Activated naive CD4-positive, alpha-beta T cell treated with anti-CD3 and anti-CD28 coated beads, Interleukin-2, amount 50 U/mL, for 72 hours (primary cell): Measurements from ENCODE around the gene C3. TPM values are rescaled to one million over a fixed set of nuclear protein-coding genes. Genes with fewer than 3 reads are reported as not detected.

Source experiments
- ATAC-seq, 2 donors: fragments of 150-1000 bp; cut with Tn5 transposase; 2 replicates each; pipeline ENCODE4 v1.10.0; 2021; ENCODE audit warnings: mild to moderate bottlenecking in 2 of 2, moderate library complexity in 2 of 2
- DNase-seq, 2 donors: peaks; one replicate each; pipeline ENCODE4 v3.0.0; 2021 to 2022; ENCODE audit warnings: low spot score in 2 of 2
- H3K27ac Mint-ChIP-seq, 2 donors: one replicate each; pipeline ENCODE4 v1.8.0; 2022; ENCODE audit warnings: mild to moderate bottlenecking in 2 of 2, mixed read lengths in 2 of 2
- H3K36me3 Mint-ChIP-seq, 2 donors: one replicate each; pipeline ENCODE4 v1.8.0; 2022; ENCODE audit warnings: mixed read lengths in 2 of 2
- H3K9me3 Mint-ChIP-seq, 2 donors: one replicate each; pipeline ENCODE4 v1.8.0; 2022; ENCODE audit warnings: mixed read lengths in 2 of 2
- total RNA-seq, 2 donors: library from RNA; stranded (reverse); gene quantifications; one replicate each; pipeline ENCODE4 v1.2.3, GENCODE V29; 2022

C3 gene
- total RNA-seq, 2 donors from 2014 or later, result 0.54 to 0.84 TPM

DNA sequence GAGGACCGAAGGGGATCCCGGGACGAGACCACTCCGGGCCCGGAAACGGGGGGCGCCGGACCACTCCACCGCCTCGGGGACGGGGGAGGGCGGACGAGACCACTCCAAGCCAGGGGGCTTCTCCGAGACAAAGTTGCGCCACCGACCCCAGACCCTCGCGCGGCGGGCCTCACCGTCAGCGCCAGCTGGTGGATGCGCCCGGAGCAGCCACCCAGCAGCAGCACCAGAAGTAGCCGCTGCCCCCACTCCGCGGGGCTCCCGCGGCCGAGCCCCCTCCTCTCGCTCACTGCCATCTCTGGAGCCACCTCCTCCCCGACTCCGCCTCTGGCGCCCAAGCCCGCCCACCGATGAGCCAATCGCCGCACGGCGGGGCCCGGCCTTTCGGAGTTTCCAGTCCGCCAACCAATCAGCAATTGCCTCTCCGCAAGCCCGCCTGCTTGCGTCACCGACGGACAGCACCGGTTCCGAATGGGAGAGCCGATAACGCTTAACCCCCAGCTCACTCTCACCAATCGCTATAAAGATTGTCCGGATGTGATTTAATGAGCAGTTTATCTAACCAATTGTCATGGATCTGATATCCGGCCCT lies 16.9 kb upstream of the C3 start, which contains the start of gene GPR108:
TSS of gene GPR108 (minus strand) at position 297 of the 589 bp plus-strand sequence. CDS start at position 293, 4 bp downstream.
- peak within 1 kb of the TSS; percentile 92 to 97 for H3K27ac Mint-ChIP-seq
- peak; percentile 81 to 83 for ATAC-seq
- peaks cover 3 to 10% of the 10 kb centered on the region in 2 donors for H3K36me3 Mint-ChIP-seq
- H3K9me3 Mint-ChIP-seq, result no peaks in the 10 kb centered on the region
- peak; percentile 99 to 100 for DNase-seq

DNA sequence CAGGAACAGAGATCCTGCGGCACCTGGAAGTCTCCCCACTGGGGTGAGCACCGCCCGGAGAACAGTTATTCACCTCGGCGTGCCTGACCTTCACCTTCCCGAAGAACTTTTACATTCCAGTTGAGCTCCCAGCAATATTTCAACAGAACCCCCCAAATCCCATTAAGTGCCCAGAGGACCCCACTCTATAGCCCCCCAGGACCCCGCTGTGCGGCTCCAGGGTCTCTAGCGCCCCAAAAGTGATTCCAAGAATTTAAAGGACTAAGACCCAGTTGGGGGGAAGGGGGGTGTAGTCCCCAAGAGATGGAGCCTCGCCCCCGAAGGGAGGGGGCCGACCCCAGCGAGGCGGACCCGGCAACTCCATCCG lies 16.4 kb upstream of the C3 start:
- Mint-ChIP-seq H3K27ac (peak overlapping the region; percentile 92 to 97), H3K9me3 (no peaks in the 10 kb centered on the region), H3K36me3 (peaks cover 0 to 10% of the 10 kb centered on the region in 2 donors)
- DNase-seq (no peak), ATAC-seq (no peak)

DNA sequence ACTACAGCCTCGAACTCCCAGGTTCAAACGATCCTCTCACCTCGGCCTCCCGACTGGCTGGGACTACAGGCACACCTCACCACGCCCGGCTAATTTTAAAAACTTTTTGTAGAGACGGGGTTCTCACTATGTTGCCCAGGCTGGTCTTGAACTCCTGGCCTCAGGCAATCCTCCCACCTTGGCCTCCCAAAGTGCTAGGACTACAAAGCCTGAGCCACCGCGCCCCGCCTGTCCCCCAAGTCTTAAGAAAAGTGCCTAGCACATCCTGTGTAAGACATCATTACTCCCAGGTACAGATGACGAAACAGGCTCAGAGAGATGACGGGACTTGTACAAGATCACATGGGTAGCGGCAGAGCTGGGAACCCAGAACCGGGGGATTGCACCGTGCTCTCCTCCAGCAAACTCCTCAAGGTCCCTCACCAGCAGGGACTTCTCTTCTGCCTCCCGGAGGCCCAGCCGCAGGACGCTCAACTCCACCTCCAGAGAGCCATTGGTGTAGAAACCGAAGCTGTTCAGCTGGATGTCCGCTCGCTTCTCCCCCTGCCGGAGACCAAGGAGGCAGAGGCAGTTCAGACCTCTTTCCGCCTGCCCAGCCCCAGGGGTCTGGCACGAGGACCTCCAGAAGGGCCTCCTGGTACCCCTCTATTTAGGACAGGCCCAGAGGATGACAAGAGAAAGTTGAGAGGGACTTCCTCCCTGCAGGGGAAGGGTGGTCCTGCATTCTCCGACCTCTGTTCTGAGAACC lies 15.9 kb upstream of the C3 start:
- H3K27ac Mint-ChIP-seq, result peak overlapping the region; percentile 92 to 97
- DNase-seq (peak; percentile 70 to 84), ATAC-seq (peak; percentile 17 to 28)
- H3K9me3 Mint-ChIP-seq, result no peaks in the 10 kb centered on the region
- H3K36me3 Mint-ChIP-seq, result peaks cover 0 to 10% of the 10 kb centered on the region in 2 donors

DNA sequence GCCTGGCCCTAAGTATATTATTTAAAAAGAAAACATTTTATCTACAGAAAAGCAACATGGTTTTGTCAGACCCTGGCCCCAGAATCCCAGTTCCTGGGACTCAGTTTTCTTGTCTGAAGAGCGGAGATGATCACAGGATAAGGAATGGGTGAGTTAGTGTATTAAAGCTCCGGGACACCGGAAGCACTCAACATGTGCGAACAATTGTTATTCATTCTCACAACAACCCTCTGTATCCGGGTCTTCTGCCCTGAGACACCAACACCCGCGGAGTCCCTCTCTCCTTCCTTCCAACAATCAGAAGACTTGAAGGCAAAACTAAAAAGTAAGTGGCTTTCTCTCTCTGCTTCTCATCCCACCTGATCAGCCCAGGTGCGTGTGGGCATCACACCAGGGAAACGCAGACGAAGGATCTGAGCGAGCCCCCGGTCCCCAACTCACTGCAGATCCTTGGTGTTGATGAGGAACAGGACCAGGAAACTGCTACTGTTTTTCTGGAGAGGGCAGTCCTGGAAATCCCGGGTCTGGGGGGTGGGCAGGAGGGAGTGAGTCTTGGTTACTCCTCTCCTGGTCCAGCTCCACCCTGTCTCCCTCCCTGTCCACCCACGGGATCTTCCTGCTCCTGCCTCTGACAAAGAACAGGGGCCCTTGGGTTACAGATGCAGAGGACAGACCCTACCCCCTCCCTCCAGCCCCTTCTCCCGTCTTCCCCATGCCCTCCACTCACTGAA lies 14.9 kb upstream of the C3 start:
- Mint-ChIP-seq H3K36me3 (peaks cover 0 to 5% of the 10 kb centered on the region in 2 donors), H3K9me3 (no peaks in the 10 kb centered on the region), H3K27ac (peak overlapping the region; percentile 92 to 97)
- no peak for DNase-seq
- ATAC-seq, result no peak

DNA sequence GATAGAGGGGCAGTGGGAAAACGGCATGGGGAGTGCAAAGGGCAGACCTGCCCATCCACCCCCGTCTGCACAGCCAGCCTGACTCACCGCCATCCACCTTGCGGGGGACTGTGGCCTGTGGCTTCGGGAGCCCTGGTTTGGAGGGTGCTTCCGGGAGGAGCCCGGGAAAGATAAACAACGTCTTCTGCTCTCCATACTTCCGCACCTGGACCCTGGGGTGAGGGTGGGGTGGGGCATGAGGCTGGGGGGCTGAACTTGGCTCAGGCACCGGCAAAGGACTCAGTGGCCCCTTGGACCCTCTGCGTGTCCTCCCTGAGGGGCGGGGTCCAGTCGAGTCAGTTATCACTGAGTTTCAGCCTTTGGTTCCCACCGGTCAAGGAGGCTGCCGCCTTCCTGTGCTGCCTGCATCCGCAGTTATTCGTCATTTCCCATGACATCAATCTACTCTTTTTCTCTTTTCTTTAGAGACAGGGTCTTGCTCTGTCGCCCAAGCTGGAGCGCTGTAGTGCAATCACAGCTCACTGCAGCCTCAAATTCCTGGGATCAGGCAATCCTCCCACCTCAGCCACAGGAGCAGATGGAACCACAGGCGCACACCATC lies 13.7 kb upstream of the C3 start:
- H3K9me3 Mint-ChIP-seq, result no peaks in the 10 kb centered on the region
- no peak overlapping the region for H3K27ac Mint-ChIP-seq
- DNase-seq (no peak), ATAC-seq (no peak)
- H3K36me3 Mint-ChIP-seq, result peaks cover 0 to 5% of the 10 kb centered on the region in 2 donors

DNA sequence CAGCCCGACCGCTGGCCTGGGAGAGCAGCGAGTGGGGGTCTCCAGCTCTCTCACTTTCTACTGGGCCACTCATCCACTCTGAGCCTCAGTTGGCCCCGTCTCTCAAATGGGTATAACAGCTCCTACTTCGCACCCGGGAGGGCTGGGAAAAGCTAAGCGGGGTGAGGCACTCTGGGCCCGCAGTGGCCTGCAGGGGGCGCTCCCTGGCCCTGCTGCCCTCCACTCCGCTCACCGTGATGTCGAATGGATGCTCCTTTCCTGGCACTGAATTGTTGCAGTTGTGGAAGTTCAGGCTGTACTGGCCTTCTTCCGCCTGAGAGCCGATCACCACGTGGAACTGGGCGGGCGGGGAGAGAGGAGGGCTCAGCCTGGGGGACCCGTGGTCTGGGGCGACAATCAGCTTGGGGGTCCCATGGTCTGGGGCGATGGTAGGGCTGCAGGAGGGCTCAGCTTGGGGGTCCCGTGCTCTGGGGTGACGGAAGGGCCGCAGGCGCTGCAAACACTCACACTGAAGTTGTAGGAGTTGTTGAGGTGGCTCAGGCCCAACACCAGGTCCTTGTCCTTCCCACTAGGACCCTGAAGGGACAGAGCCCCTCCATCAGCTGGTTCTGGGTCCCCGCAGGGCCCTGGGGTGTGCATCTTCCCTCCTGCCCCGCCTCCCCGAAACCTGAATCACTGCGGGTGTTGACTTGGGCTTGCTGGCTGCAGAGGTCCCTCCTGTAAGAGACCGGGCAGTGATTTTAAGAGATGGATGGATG lies 13.1 kb upstream of the C3 start:
- no peaks in the 10 kb centered on the region for H3K9me3 Mint-ChIP-seq
- peaks cover 0 to 5% of the 10 kb centered on the region in 2 donors for H3K36me3 Mint-ChIP-seq
- no peak for ATAC-seq
- no peak for DNase-seq
- H3K27ac Mint-ChIP-seq, result no peak overlapping the region

DNA sequence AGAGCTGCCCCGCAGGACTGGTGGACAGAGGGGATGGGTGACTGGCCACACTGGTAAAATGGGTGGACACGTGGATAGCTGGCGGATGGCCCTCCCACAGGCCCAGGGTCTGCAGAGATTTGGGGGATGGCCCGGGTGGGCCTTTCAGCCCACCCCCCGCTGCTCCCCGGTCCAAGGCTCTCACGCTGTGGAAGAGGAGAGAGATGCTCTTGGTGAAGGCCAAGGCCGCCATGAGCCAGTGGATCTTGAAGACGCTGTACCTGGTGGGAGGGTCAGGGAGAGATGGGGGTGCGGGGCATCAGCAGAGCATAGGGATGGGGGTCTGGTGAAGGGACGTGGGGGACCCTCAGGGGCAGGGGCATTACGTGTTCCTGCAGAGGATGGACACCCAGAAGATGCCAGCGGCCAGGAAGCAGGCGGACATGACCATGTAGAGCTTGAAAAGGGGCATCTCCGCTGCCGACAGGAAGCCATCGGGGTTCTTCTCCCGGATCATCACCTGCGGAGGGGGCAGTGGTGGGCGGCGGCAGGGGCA lies 12.4 kb upstream of the C3 start:
- Mint-ChIP-seq H3K9me3 (no peaks in the 10 kb centered on the region), H3K27ac (no peak overlapping the region), H3K36me3 (peaks cover 0 to 5% of the 10 kb centered on the region in 2 donors)
- DNase-seq (no peak), ATAC-seq (no peak)

DNA sequence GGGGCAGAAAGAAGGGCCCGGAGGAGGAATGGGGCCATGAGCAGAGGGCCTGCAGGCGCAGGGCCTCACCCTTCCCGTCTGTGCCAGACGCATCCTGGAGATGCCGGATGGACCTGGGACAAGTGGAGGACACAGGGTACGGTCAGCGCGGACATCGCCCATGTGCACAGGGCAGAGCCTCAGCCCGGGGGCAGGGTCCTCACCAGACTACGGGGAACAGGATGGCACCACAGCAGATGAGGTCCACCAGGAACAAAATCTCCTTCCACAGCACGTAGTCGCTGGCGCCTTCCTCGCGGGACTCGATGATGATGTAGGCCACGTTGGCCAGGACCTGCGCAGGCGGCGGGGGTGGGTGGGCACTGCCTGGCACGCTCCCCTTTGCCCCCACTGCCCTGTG lies 11.4 kb upstream of the C3 start:
- no peak for DNase-seq
- Mint-ChIP-seq H3K36me3 (peaks cover 0 to 5% of the 10 kb centered on the region in 2 donors), H3K9me3 (no peaks in the 10 kb centered on the region), H3K27ac (no peak overlapping the region)
- no peak for ATAC-seq

DNA sequence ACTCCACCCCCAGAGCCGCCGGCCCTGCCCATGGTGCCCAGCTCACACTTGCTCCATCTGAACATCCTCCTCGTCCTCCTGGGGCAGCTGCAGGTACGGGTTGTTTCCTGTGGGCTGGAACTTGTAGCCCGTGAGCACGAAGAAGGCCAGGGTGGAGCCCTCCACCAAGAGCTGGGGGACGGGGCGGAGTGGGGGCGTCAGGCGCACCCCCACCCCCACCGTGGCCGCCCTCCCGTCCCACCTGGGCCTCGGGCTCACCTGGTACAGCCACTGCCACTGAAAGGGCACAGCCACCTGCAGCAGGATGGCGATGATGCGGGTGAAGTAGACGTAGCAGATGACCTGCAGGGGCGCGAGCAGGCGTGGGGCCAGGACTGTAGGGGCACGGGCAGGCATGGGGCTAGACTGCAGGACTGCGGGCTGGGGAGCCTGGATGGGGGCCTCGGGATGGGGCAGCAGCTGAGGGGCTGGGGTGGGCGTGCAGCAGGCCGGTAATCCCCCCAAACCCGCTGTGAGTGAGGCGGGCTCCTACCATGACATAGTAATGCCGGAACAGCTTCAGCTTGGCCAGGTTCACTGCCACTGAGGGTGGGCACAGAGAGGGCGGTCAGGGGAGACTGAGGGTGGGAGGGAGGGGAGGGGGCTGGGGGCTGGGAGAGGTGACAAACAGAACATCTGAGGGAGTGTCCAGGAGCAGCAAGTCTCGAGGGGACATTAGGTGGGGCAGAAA lies 10.7 kb upstream of the C3 start:
- DNase-seq (no peak), ATAC-seq (no peak)
- H3K36me3 Mint-ChIP-seq, result peaks cover 0 to 2% of the 10 kb centered on the region in 2 donors
- no peaks in the 10 kb centered on the region for H3K9me3 Mint-ChIP-seq
- no peak overlapping the region for H3K27ac Mint-ChIP-seq

DNA sequence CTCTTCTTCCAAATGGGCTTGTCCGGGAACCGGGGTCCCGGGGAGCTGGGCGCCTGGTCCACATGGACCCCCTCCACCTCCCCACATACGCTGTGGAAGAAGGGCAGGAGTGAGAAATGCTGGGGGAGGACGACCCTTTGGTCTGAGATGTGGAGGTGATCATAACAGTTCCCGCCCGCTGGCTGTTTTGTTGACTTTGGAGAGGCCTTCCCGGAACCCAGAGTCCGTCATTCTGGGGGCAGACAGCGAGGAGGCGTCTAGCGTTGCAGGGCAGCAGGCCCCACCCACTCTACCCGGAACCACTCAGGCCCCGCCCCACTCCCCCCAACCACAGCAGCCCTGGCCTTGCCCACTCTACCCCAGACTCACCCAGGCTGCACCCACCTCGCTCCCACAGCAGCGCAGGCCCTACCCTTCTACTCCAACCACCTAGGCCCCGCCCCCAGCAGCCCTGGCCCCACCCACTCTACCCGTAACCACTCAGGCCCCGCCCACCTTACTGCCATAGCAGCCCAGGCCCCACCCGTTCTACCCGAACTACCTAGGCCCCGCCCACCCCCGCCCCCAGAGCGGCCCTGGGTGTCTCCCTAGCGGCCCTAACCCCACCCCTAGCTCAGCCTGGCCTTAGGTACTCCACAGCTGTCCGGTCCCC lies 9.8 kb upstream of the C3 start:
- no peaks in the 10 kb centered on the region for H3K36me3 Mint-ChIP-seq
- DNase-seq, result peak in 1 of 2 donors; percentile 32
- ATAC-seq, result peak; percentile 43 to 46

DNA sequence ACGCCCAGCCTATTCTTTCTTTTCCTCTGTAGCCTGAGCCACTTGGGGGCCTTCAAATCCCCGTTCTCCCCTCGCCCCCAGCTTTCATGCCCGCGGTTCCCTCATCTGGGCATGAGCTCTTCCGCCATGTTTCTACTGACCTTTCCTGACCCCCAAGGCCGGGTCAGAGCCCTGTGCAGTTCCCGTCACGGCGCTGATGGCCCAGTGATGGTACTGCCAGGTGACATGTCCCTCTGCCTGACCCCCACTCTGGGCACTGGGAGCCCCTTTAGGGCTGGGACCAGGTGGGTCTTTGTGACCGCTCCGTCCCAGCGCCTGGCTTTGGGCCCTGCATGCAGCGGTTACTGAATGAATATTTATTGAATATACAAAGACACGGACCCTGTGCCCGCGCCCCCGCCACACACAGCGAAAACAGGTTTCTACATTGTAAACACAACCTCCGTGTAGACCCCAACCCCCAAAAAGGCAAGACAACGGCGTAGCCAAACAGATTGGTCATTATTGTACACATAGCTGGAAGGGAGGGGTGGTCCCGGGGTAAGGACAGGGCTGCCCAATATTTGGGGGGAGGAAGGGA lies 9.2 kb upstream of the C3 start:
- Mint-ChIP-seq H3K27ac (no peak overlapping the region), H3K9me3 (no peaks in the 10 kb centered on the region), H3K36me3 (no peaks in the 10 kb centered on the region)
- ATAC-seq (no peak), DNase-seq (no peak)

More for the DNA sequence above, 9.8 kb upstream of the C3 start:
- Mint-ChIP-seq H3K27ac (no peak overlapping the region), H3K9me3 (no peaks in the 10 kb centered on the region)

DNA sequence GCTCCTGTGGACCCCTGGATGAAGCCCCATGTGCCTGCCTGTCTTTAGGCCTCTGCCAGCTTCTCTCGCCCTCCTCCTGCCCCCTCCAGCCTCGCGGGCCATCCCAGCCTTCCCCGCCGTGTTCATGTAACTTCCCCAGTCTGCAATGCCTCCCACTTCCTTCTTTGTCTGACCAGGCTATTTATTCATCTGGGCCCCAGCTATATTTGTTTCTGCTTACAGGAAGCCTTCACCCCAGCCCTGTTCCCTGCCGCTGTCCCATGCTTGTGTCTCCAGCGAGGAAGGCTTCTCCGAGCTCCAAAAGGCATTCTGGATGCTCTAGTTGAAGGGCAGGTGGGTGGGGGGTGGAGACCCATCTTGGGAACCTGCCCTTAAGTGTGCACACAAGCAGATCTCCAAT lies 7.9 kb upstream of the C3 start:
- ATAC-seq, result no peak
- no peaks in the 10 kb centered on the region for H3K36me3 Mint-ChIP-seq
- H3K9me3 Mint-ChIP-seq, result no peaks in the 10 kb centered on the region
- DNase-seq, result no peak
- no peak overlapping the region for H3K27ac Mint-ChIP-seq

DNA sequence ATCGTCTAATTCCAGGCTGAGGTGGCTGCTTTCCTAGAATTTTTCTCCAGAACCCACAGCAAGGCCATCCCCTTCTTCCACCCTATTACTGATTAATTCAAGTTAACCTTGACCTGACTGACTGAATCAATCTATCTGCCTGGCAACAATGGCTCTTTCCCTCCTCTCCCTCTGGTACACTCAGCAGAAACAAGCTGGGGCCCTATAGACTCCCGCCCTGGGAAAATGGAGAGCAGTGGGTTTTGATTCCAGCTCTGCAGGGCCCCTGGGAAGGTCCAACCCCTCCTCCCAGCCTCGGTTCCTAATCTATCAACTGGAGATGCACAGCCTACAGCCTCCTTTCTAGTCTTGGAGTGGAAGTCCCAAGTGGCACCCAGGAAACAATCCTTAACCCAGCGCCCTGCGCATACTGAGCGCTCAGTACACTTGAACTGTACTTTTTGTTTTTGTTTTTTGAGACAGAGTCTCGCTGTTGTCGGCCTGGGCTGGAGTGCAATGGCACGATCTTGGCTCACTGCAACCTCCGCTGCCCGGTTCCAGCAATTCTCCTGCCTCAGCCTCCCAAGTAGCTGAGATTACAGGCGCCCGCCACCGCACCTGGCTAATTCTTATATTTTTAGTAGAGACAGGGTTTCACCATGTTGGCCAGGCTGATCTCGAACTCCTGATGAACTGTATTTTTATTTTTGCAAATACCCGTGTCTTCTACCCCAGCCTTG lies 5.2 kb upstream of the C3 start:
- Mint-ChIP-seq H3K9me3 (no peaks in the 10 kb centered on the region), H3K27ac (peak overlapping the region in 1 of 2 donors; percentile 52), H3K36me3 (no peaks in the 10 kb centered on the region)
- DNase-seq (no peak), ATAC-seq (no peak)
